PC-9 (cell line): ENCODE data around the gene PACRG. TPM values are rescaled to one million over a fixed set of nuclear protein-coding genes. Genes with fewer than 3 reads are reported as not detected.

ENCODE experiments used
- BruUV-seq: library from RNA; stranded (reverse); fragments of 400-500 nt; replicated peaks from 2 replicates; lab custom pipeline; 2021; lab: Mats Ljungman, UMichigan
- CTCF ChIA-PET: fragments of 300-600 bp; sonication (Branson Sonifier 250); formaldehyde crosslinking; loops from one replicate; lab custom pipeline; 2022; ENCODE audit warnings: antibody characterized with exemption; lab: Charles Lee
- POLR2A ChIA-PET: fragments of 300-600 bp; sonication (Branson Sonifier 250); formaldehyde crosslinking; loops from one replicate; lab custom pipeline; 2022; ENCODE audit warnings: antibody characterized with exemption; ENCODE audit not compliant: unreplicated experiment; lab: Charles Lee
- DNase-seq, 2 experiments: peaks; one replicate each; pipeline versions ENCODE4 v3.0.0 to v3.0.0-alpha.2; 2015 to 2022; ENCODE audit warnings: mixed read lengths in 1 of 2
- H2AFZ ChIP-seq: fragments of 200-600 bp; sonication (generic); 2 replicates; pipeline ENCODE4 v1.8.1; 2017; ENCODE audit warnings: antibody characterized with exemption
- H3F3A ChIP-seq: fragments of 200-600 bp; sonication (generic); 2 replicates; pipeline ENCODE4 v1.8.1; 2017; ENCODE audit warnings: antibody characterized with exemption, mild to moderate bottlenecking, low read depth; ENCODE audit not compliant: insufficient read depth
- H3K27ac ChIP-seq: fragments of 200-600 bp; sonication (generic); 2 replicates; pipeline ENCODE4 v1.6.1; 2016; ENCODE audit warnings: mixed run types
- H3K27me3 ChIP-seq: fragments of 200-600 bp; sonication (generic); 2 replicates; pipeline ENCODE4 v1.6.1; 2016; ENCODE audit warnings: low read depth, mixed run types; ENCODE audit not compliant: insufficient read depth
- H3K36me3 ChIP-seq: fragments of 200-600 bp; sonication (generic); 2 replicates; pipeline ENCODE4 v1.6.1; 2016; ENCODE audit warnings: low read depth, mixed run types
- H3K4me1 ChIP-seq: fragments of 200-600 bp; sonication (generic); replicated peaks from 2 replicates; pipeline ENCODE4 v1.6.1; 2016; ENCODE audit warnings: mixed run types; ENCODE audit not compliant: insufficient read depth
- H3K4me2 ChIP-seq: fragments of 200-600 bp; sonication (generic); 2 replicates; pipeline ENCODE4 v1.6.1; 2017; ENCODE audit warnings: mixed run types
- H3K4me3 ChIP-seq: fragments of 200-600 bp; sonication (generic); 2 replicates; pipeline ENCODE4 v1.6.1; 2016; ENCODE audit warnings: mixed run types
- H3K79me2 ChIP-seq: fragments of 200-600 bp; sonication (generic); 2 replicates; pipeline ENCODE4 v1.6.1; 2017; ENCODE audit warnings: low read depth, mixed run types
- H3K9me2 ChIP-seq: fragments of 200-600 bp; sonication (generic); 2 replicates; pipeline ENCODE4 v1.8.1; 2017; ENCODE audit warnings: mild to moderate bottlenecking; ENCODE audit not compliant: insufficient read depth
- H3K9me3 ChIP-seq: fragments of 200-600 bp; sonication (generic); 2 replicates; pipeline ENCODE4 v1.8.1; 2016; ENCODE audit warnings: low read depth; ENCODE audit not compliant: insufficient read depth
- H4K20me1 ChIP-seq: fragments of 200-600 bp; sonication (generic); 2 replicates; pipeline ENCODE4 v1.8.1; 2017; ENCODE audit not compliant: insufficient read depth
- CTCF ChIP-seq: fragments of 200-600 bp; sonication (generic); conservative IDR thresholded peaks from 2 replicates; pipeline ENCODE4 v1.6.1; 2017; ENCODE audit warnings: mixed run types, antibody characterized with exemption, mild to moderate bottlenecking, moderate library complexity
- EZH2 ChIP-seq: fragments of 200-600 bp; sonication (generic); IDR thresholded peaks from 2 replicates; pipeline ENCODE4 v1.8.0; 2017; ENCODE audit warnings: antibody characterized with exemption, low read depth
- intact Hi-C: fragments of 100-400 bp; cut with micrococcal nuclease; formaldehyde crosslinking; loops from one replicate; pipeline ENCODE4 v1.10.0; 2022; ENCODE audit not compliant: unreplicated experiment
- total RNA-seq: library from RNA; stranded (reverse); gene quantifications from 2 replicates; pipeline ENCODE4 v1.2.3, GENCODE V29; 2021

Gene PACRG
- total RNA-seq, 1 experiment from 2014 or later = not detected

- H3K9me3 ChIP-seq = no peaks in the 10 kb centered on the region
- H3K9me2 ChIP-seq = no peaks in the 10 kb centered on the region
- H3K36me3 ChIP-seq = no peaks in the 10 kb centered on the region
- no peak overlapping the region for H3K27ac ChIP-seq
- intact Hi-C loops = no loop called here
- DNase-seq = no peak
- no peaks in the 10 kb centered on the region for H3K79me2 ChIP-seq
- ChIA-PET POLR2A (no interaction called here), CTCF (no interaction called here)
- H2AFZ ChIP-seq = no peak overlapping the region
- no TSS peak for BruUV-seq
- no peaks in the 10 kb centered on the region for H3F3A ChIP-seq
- no peak for TF ChIP-seq EZH2
- TF ChIP-seq CTCF = no peak
- no peaks in the 10 kb centered on the region for H4K20me1 ChIP-seq
- no peaks in the 10 kb centered on the region for H3K4me1 ChIP-seq
- H3K4me2 ChIP-seq = no peak overlapping the region
- H3K4me3 ChIP-seq = no peak overlapping the region
- H3K27me3 ChIP-seq = no peaks in the 10 kb centered on the region
Observed at GRCh38 chr6:162833776-162834175, 106.0 kb downstream of the PACRG start.

- BruUV-seq = no TSS peak
- no peaks in the 10 kb centered on the region for H3K9me2 ChIP-seq
- no peaks in the 10 kb centered on the region for H3K79me2 ChIP-seq
- peaks cover 27% of the 10 kb centered on the region for H3K27me3 ChIP-seq
- H2AFZ ChIP-seq = no peak overlapping the region
- TF ChIP-seq EZH2 (no peak), CTCF (no peak)
- H4K20me1 ChIP-seq = no peaks in the 10 kb centered on the region
- H3K9me3 ChIP-seq = no peaks in the 10 kb centered on the region
- H3F3A ChIP-seq = no peaks in the 10 kb centered on the region
- H3K4me1 ChIP-seq = no peaks in the 10 kb centered on the region
- H3K27ac ChIP-seq = no peak overlapping the region
- no peak overlapping the region for H3K4me2 ChIP-seq
- H3K36me3 ChIP-seq = no peaks in the 10 kb centered on the region
- intact Hi-C loops = no loop called here
- ChIA-PET POLR2A (no interaction called here), CTCF (no interaction called here)
- no peak for DNase-seq
- H3K4me3 ChIP-seq = no peak overlapping the region
Observed at GRCh38 chr6:162845972-162846371, 118.2 kb downstream of the PACRG start.

- Histone ChIP-seq H3K4me3 (no peak overlapping the region), H2AFZ (no peak overlapping the region), H3K79me2 (no peaks in the 10 kb centered on the region), H3F3A (no peaks in the 10 kb centered on the region), H3K4me2 (no peak overlapping the region), H3K27me3 (peaks cover 27% of the 10 kb centered on the region), H3K9me2 (no peaks in the 10 kb centered on the region), H3K9me3 (no peaks in the 10 kb centered on the region), H3K36me3 (no peaks in the 10 kb centered on the region), H4K20me1 (no peaks in the 10 kb centered on the region), H3K4me1 (no peaks in the 10 kb centered on the region), H3K27ac (no peak overlapping the region)
- TF ChIP-seq CTCF = no peak
- no peak for TF ChIP-seq EZH2
- BruUV-seq = no TSS peak
- ChIA-PET CTCF (no interaction called here), POLR2A (no interaction called here)
- intact Hi-C loops = no loop called here
- no peak for DNase-seq
Observed at GRCh38 chr6:162846723-162847122, 118.9 kb downstream of the PACRG start.
